Measurements from ENCODE around the gene MAPK9. TPM values are rescaled to one million over a fixed set of nuclear protein-coding genes. Genes with fewer than 3 reads are reported as not detected.

MAPK9 gene
- total and polyA plus RNA-seq, 2 donors: 14.6 to 20.3 TPM

DNA sequence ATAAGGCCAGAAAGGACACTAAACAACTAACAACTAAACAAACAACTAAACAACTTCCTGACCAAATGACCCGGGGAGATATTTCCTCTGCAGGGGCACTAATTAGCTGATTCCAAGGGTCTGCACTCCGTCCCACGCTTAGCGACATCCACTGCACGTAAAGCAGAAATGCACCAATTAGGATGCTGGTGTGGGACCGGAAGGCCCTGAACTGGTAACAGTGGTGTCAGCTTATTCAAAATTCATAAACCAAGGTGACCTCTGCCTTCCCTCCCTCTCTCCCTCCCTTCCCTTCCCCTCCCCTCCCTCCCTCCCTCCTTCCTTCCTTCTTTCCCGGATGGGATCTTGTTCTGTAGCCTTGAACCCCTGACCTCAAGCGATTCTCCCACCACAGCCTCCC is 92.5 kb downstream of the MAPK9 start:
- WGBS: 87% methylated on average over 8 of the region's 8 CpGs
- Histone ChIP-seq H3K36me3 (ENCODE audit: control insufficient read depth in 2 of 2, insufficient read depth in 2 of 2, low read length in 1 of 2) (no peaks in the 10 kb centered on the region), H3K4me1 (ENCODE audit: control insufficient read depth in 2 of 2, insufficient read depth in 2 of 2, low read length in 2 of 2) (no peaks in the 10 kb centered on the region), H3K27me3 (ENCODE audit: control insufficient read depth in 2 of 2, insufficient read depth in 1 of 2, low read length in 1 of 2) (no peaks in the 10 kb centered on the region), H3K9me3 (ENCODE audit: control insufficient read depth in 2 of 2, insufficient read depth in 1 of 2, low read length in 1 of 2) (peaks cover 0 to 1% of the 10 kb centered on the region in 2 donors), H3K27ac (ENCODE audit: low read depth in 1 of 2, low read length in 1 of 2) (no peak overlapping the region), H3K4me3 (ENCODE audit: low read length in 2 of 2) (no peak overlapping the region)
- DNase-seq (ENCODE audit: low read depth in 6 of 9, low spot score in 9 of 9): no peak

DNA sequence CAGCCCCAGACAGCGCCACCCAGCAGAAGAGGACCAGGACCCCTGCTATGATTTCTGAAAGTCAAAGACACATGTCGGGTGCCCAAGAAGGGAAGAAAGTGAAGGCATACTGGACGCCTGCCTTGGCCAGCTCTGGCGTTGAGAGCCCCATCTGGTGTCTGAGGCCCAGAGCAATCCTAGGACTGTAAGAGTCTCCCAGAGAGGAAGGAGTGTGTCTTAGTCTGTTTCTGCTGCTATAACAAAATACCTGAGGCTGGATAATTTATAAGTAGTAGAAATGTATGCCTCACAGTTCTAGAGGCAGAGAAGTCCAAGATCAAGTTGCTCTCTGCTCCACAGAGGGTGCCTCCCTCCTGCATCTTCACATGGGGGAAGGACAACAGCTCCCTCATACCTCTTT is 93.7 kb downstream of the MAPK9 start:
- no peak overlapping the region for H3K27ac ChIP-seq (ENCODE audit: low read depth in 1 of 2, low read length in 1 of 2)
- no peak overlapping the region for H3K4me3 ChIP-seq (ENCODE audit: low read length in 2 of 2)
- H3K4me1 ChIP-seq (ENCODE audit: control insufficient read depth in 2 of 2, insufficient read depth in 2 of 2, low read length in 2 of 2): no peaks in the 10 kb centered on the region
- H3K36me3 ChIP-seq (ENCODE audit: control insufficient read depth in 2 of 2, insufficient read depth in 2 of 2, low read length in 1 of 2): no peaks in the 10 kb centered on the region
- 95% methylated on average over 4 of the region's 4 CpGs for WGBS
- no peaks in the 10 kb centered on the region for H3K27me3 ChIP-seq (ENCODE audit: control insufficient read depth in 2 of 2, insufficient read depth in 1 of 2, low read length in 1 of 2)
- peaks cover 0 to 1% of the 10 kb centered on the region in 2 donors for H3K9me3 ChIP-seq (ENCODE audit: control insufficient read depth in 2 of 2, insufficient read depth in 1 of 2, low read length in 1 of 2)
- no peak for DNase-seq (ENCODE audit: low read depth in 6 of 9, low spot score in 9 of 9)

DNA sequence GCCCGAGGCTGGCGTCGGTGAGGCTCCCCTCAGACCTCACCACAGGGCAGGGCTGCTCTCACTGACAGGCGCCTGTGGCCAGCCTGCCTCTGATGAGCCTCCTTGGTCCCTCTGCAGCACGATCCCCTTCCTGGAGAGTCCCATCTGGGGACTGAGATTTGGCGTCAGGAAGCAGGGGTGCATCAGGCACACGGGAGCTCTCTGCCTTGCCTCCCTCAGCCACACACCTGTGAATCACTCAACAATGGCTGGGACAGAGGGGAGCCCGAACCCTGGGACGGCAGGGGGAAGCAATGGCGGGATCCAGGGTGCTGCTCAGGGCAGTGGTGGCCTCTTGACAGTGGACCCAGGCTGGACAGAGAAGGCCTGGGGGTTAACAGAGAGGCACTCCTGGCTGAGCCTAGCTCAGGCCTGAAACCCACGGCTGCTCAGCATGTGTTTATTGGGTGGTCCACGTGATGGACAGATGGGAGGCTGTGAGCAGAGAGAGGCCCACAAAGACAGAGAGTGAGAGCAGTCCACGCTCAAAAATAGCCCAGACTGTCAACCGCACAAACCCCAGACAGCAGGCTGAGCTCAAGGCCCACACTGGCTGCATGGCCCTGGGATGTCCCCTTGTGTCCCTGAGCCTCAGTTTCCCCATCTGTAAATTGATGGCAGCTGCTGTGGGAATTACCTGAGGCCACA is 94.7 kb downstream of the MAPK9 start:
- H3K27ac ChIP-seq (ENCODE audit: low read depth in 1 of 2, low read length in 1 of 2): no peak overlapping the region
- DNase-seq (ENCODE audit: low read depth in 6 of 9, low spot score in 9 of 9): no peak
- WGBS: 91% methylated on average over 14 of the region's 14 CpGs
- peaks cover 0 to 1% of the 10 kb centered on the region in 2 donors for H3K9me3 ChIP-seq (ENCODE audit: control insufficient read depth in 2 of 2, insufficient read depth in 1 of 2, low read length in 1 of 2)
- no peak overlapping the region for H3K4me3 ChIP-seq (ENCODE audit: low read length in 2 of 2)
- no peaks in the 10 kb centered on the region for H3K4me1 ChIP-seq (ENCODE audit: control insufficient read depth in 2 of 2, insufficient read depth in 2 of 2, low read length in 2 of 2)
- no peaks in the 10 kb centered on the region for H3K27me3 ChIP-seq (ENCODE audit: control insufficient read depth in 2 of 2, insufficient read depth in 1 of 2, low read length in 1 of 2)
- no peaks in the 10 kb centered on the region for H3K36me3 ChIP-seq (ENCODE audit: control insufficient read depth in 2 of 2, insufficient read depth in 2 of 2, low read length in 1 of 2)

DNA sequence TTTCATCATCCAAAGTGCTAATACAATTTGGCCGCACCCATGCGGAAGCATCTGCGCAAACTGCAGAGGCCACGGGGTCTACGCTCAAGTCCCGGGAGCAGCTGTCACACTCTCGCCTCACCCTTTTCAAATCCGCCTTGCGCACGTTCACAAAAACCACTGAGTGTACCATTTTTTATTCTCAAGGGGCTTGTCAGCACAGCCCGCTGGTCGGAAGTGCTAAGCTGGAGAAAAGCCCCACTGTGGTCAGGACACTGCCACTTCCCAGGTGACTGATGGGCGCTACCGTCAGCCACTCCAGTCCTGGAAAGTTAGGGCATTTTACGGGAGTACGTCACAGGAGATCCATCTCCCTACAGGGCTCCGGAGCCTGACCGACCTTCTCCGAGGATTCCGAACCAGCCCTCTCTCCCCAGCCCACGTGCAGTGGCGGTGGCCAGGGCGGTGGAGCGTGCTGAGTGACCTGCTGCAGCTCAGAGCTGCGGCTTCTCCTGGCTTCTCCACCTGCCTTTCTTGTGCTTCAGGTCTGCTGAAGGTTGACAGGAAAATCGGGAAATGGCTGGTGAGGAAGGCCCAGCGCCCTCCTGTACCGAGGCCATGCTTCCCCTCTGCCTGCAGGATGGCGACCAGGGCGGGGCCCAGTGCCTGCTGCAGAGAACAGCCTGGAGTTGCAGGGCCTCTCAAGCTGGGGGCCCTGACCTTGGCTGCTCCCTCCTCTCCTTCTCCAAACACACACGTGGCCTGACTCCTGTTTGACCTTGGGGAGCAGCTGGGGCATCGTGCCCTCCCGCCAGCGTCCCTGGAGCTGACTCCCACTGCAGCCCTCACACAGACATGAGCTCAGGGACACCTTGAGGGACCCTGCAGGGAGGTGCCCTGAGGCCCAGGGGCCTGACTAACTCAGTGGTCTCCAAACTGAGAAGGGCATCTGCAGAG is 97.2 kb downstream of the MAPK9 start:
- Histone ChIP-seq H3K9me3 (ENCODE audit: control insufficient read depth in 2 of 2, insufficient read depth in 1 of 2, low read length in 1 of 2) (peaks cover 0 to 1% of the 10 kb centered on the region in 2 donors), H3K36me3 (ENCODE audit: control insufficient read depth in 2 of 2, insufficient read depth in 2 of 2, low read length in 1 of 2) (no peaks in the 10 kb centered on the region), H3K27ac (ENCODE audit: low read depth in 1 of 2, low read length in 1 of 2) (no peak overlapping the region), H3K4me3 (ENCODE audit: low read length in 2 of 2) (no peak overlapping the region), H3K4me1 (ENCODE audit: control insufficient read depth in 2 of 2, insufficient read depth in 2 of 2, low read length in 2 of 2) (no peaks in the 10 kb centered on the region), H3K27me3 (ENCODE audit: control insufficient read depth in 2 of 2, insufficient read depth in 1 of 2, low read length in 1 of 2) (no peaks in the 10 kb centered on the region)
- no peak for DNase-seq (ENCODE audit: low read depth in 6 of 9, low spot score in 9 of 9)
- WGBS: 94% methylated on average over 34 of the region's 34 CpGs

DNA sequence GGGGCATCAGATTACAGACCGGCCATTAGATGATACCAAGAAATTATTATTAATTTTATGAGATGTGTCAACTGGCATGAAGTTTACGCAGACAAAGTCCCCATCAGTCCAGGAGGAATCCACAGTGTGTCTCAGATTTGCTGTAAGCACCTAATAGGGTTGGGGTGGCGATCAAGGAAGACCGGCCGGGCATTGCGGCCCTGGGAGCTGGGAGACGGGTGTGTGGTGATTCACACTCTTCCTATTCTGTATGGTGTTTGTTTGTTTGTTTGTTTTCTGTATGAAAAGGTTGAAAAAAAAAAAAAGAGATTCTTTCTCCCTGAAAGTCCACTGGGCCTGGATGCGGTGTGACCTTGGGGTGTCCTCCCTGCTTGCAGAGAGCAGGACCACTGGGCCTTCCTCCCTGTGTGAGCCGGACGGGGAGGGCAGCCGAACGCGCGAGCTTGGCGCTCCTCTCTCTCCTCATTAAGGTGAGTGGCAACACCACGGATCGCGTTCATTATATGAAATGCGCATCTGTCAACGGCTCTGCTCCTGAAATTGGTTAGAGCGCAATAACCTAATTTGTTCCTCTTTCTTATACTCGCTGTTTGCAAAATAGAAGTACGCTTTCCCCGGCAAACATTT is 98.0 kb downstream of the MAPK9 start:
- H3K4me1 ChIP-seq (ENCODE audit: control insufficient read depth in 2 of 2, insufficient read depth in 2 of 2, low read length in 2 of 2): no peaks in the 10 kb centered on the region
- H3K27ac ChIP-seq (ENCODE audit: low read depth in 1 of 2, low read length in 1 of 2): no peak overlapping the region
- H3K27me3 ChIP-seq (ENCODE audit: control insufficient read depth in 2 of 2, insufficient read depth in 1 of 2, low read length in 1 of 2): no peaks in the 10 kb centered on the region
- no peak for DNase-seq (ENCODE audit: low read depth in 6 of 9, low spot score in 9 of 9)
- H3K4me3 ChIP-seq (ENCODE audit: low read length in 2 of 2): no peak overlapping the region
- H3K36me3 ChIP-seq (ENCODE audit: control insufficient read depth in 2 of 2, insufficient read depth in 2 of 2, low read length in 1 of 2): no peaks in the 10 kb centered on the region
- H3K9me3 ChIP-seq (ENCODE audit: control insufficient read depth in 2 of 2, insufficient read depth in 1 of 2, low read length in 1 of 2): peaks cover 0 to 1% of the 10 kb centered on the region in 2 donors
- WGBS: 97% methylated on average over 24 of the region's 24 CpGs

DNA sequence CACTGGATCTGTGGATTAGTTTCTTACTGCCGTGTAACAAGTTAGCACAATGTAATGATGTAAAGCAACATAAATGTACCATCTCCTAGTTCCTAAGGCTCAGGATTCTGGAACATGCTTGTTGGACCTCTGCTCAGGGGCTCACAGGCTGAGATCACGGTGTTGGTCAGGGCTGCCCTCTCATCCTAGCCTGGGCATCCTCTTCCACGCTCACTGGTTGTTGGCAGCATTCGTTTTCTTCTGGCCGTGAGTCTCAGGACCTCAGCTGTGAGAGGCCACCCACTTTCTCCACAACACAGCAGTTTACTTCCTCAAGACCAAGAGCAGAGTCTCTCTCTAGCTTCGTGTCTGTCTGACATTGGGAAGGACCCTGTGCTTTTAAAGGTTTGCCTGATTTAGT is 100.2 kb downstream of the MAPK9 start:
- no peak overlapping the region for H3K27ac ChIP-seq (ENCODE audit: low read depth in 1 of 2, low read length in 1 of 2)
- H3K9me3 ChIP-seq (ENCODE audit: control insufficient read depth in 2 of 2, insufficient read depth in 1 of 2, low read length in 1 of 2): peaks cover 0 to 1% of the 10 kb centered on the region in 2 donors
- no peaks in the 10 kb centered on the region for H3K4me1 ChIP-seq (ENCODE audit: control insufficient read depth in 2 of 2, insufficient read depth in 2 of 2, low read length in 2 of 2)
- no peaks in the 10 kb centered on the region for H3K36me3 ChIP-seq (ENCODE audit: control insufficient read depth in 2 of 2, insufficient read depth in 2 of 2, low read length in 1 of 2)
- WGBS: 59% methylated on average over 6 of the region's 6 CpGs
- no peak for DNase-seq (ENCODE audit: low read depth in 6 of 9, low spot score in 9 of 9)
- H3K27me3 ChIP-seq (ENCODE audit: control insufficient read depth in 2 of 2, insufficient read depth in 1 of 2, low read length in 1 of 2): no peaks in the 10 kb centered on the region
- no peak overlapping the region for H3K4me3 ChIP-seq (ENCODE audit: low read length in 2 of 2)

DNA sequence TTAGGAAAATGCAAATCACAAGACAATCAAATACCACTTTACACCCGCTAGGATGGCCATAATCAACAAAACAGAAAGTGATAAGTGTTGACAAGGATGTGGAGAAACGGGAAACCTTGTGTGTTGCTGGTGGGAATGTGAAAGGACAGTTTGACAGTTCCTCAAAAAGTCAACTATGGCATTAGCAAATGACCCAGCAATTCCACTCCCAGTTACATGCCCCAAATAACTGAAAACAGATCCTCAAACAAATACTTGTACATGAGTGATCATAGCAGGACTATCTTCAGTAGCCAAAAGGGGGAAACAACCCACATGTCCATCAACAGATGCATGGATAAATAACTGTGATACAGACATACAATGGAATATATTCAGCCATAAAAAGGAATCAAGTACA is 104.1 kb downstream of the MAPK9 start:
- Histone ChIP-seq H3K36me3 (ENCODE audit: control insufficient read depth in 2 of 2, insufficient read depth in 2 of 2, low read length in 1 of 2) (no peaks in the 10 kb centered on the region), H3K4me3 (ENCODE audit: low read length in 2 of 2) (no peak overlapping the region), H3K27ac (ENCODE audit: low read depth in 1 of 2, low read length in 1 of 2) (no peak overlapping the region), H3K9me3 (ENCODE audit: control insufficient read depth in 2 of 2, insufficient read depth in 1 of 2, low read length in 1 of 2) (no peaks in the 10 kb centered on the region), H3K4me1 (ENCODE audit: control insufficient read depth in 2 of 2, insufficient read depth in 2 of 2, low read length in 2 of 2) (no peaks in the 10 kb centered on the region), H3K27me3 (ENCODE audit: control insufficient read depth in 2 of 2, insufficient read depth in 1 of 2, low read length in 1 of 2) (no peaks in the 10 kb centered on the region)
- DNase-seq (ENCODE audit: low read depth in 6 of 9, low spot score in 9 of 9): no peak
- 76% methylated on average over 2 of the region's 2 CpGs for WGBS

Data from thymus (tissue), 11 donors.